ENCODE data around the gene DUSP22. TPM values are rescaled to one million over a fixed set of nuclear protein-coding genes. Genes with fewer than 3 reads are reported as not detected.

Gene DUSP22
- total RNA-seq, 4 donors from 2014 or later: 53.3 to 95.2 (median 71.3) TPM

DNA sequence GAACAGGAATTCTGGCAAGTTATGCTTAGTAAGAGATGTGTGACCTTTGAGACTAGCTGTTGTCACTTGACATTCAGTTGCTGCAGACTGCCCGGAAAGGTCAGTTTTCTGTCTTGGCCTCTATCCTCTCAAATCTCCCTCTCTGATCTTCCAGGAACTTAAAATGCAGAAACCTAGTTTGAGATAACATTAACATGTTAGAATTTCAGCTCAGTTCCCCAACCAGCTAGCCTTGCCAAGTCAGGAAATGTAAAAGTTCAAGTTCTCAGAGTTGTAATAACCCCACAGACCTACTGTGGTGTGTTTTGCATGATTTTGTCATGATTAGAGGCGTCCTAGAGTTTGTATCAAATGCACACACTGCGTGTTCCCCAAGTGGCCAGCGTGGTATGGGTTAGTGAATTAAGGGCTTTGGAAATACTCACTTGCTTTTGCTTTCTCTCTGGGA lies 46.6 kb downstream of the DUSP22 start:
- 77% methylated on average over 4 of the region's 4 CpGs for WGBS
- Histone ChIP-seq H3K4me1 (no peaks in the 10 kb centered on the region), H3K4me3 (no peak overlapping the region), H3K27ac (no peak overlapping the region), H3K27me3 (no peaks in the 10 kb centered on the region), H3K36me3 (no peaks in the 10 kb centered on the region), H3K9me3 (no peaks in the 10 kb centered on the region)
- no peak for DNase-seq (ENCODE audit: low spot score in 2 of 2)
- TF ChIP-seq, protein P1, sequence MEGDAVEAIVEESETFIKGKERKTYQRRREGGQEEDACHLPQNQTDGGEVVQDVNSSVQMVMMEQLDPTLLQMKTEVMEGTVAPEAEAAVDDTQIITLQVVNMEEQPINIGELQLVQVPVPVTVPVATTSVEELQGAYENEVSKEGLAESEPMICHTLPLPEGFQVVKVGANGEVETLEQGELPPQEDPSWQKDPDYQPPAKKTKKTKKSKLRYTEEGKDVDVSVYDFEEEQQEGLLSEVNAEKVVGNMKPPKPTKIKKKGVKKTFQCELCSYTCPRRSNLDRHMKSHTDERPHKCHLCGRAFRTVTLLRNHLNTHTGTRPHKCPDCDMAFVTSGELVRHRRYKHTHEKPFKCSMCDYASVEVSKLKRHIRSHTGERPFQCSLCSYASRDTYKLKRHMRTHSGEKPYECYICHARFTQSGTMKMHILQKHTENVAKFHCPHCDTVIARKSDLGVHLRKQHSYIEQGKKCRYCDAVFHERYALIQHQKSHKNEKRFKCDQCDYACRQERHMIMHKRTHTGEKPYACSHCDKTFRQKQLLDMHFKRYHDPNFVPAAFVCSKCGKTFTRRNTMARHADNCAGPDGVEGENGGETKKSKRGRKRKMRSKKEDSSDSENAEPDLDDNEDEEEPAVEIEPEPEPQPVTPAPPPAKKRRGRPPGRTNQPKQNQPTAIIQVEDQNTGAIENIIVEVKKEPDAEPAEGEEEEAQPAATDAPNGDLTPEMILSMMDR (IDR thresholded peaks at IDR 0.05): no peak
- TF ChIP-seq EP300 (IDR thresholded peaks at IDR 0.05): no peak
- no peak for TF ChIP-seq POLR2A (IDR thresholded peaks at IDR 0.05)
- TF ChIP-seq POLR2AphosphoS5 (IDR thresholded peaks at IDR 0.05): no peak

- Histone ChIP-seq H3K27me3 (no peaks in the 10 kb centered on the region), H3K36me3 (no peaks in the 10 kb centered on the region), H3K9me3 (no peaks in the 10 kb centered on the region), H3K4me3 (no peak overlapping the region), H3K4me1 (no peaks in the 10 kb centered on the region), H3K27ac (no peak overlapping the region)
- WGBS: 73% methylated on average over 5 of the region's 5 CpGs
- TF ChIP-seq POLR2A (IDR thresholded peaks at IDR 0.05): no peak
- TF ChIP-seq, protein P1 (IDR thresholded peaks at IDR 0.05): no peak
- TF ChIP-seq POLR2AphosphoS5 (IDR thresholded peaks at IDR 0.05): no peak
- no peak for TF ChIP-seq EP300 (IDR thresholded peaks at IDR 0.05)
- no peak for DNase-seq (ENCODE audit: low spot score in 2 of 2)
Observed at GRCh38 chr6:339480-339879, 47.2 kb downstream of the DUSP22 start.

DNA sequence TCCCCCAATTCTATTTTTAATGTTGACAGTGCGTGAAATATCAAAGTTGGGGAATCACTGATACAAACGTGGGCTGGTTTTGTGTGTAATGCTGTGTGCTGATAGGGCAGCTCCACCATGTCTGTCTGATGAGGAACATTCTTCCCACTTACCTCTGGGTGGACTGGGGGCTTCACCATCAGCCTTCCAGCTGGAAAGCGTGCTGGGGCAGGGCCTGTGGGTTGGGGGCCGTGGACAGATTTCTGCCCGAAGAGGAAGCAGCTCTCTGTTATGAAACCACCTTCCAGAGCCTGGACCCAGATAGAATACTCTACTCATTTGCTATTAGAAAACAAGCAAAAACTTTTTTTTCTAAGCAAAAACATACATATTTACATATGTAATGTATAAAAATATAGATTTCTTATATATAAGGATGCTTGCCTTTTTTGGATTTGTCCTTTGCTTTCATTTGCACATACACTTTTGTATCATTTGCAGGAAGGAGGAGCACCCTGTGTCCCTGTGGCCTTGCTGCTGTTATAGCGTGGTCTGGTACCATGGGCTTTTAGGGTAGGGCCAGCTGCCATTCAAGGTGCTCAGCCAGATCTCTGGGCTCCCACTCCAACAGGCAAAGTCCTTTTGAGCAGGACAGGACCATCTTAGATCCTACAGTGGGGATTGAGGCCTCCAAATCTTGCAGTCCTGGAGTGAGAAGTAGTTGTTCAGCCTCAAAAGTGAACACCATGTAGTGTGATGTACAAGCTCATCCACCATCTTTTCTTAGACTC lies 48.1 kb downstream of the DUSP22 start:
- TF ChIP-seq EP300 (IDR thresholded peaks at IDR 0.05) (no peak), POLR2AphosphoS5 (IDR thresholded peaks at IDR 0.05) (no peak), POLR2A (IDR thresholded peaks at IDR 0.05) (no peak)
- TF ChIP-seq, protein P1 (IDR thresholded peaks at IDR 0.05): no peak
- no peak for DNase-seq (ENCODE audit: low spot score in 2 of 2)
- Histone ChIP-seq H3K4me1 (no peaks in the 10 kb centered on the region), H3K9me3 (no peaks in the 10 kb centered on the region), H3K27me3 (no peaks in the 10 kb centered on the region), H3K36me3 (no peaks in the 10 kb centered on the region), H3K4me3 (no peak overlapping the region), H3K27ac (no peak overlapping the region)
- WGBS: 82% methylated on average over 6 of the region's 6 CpGs

DNA sequence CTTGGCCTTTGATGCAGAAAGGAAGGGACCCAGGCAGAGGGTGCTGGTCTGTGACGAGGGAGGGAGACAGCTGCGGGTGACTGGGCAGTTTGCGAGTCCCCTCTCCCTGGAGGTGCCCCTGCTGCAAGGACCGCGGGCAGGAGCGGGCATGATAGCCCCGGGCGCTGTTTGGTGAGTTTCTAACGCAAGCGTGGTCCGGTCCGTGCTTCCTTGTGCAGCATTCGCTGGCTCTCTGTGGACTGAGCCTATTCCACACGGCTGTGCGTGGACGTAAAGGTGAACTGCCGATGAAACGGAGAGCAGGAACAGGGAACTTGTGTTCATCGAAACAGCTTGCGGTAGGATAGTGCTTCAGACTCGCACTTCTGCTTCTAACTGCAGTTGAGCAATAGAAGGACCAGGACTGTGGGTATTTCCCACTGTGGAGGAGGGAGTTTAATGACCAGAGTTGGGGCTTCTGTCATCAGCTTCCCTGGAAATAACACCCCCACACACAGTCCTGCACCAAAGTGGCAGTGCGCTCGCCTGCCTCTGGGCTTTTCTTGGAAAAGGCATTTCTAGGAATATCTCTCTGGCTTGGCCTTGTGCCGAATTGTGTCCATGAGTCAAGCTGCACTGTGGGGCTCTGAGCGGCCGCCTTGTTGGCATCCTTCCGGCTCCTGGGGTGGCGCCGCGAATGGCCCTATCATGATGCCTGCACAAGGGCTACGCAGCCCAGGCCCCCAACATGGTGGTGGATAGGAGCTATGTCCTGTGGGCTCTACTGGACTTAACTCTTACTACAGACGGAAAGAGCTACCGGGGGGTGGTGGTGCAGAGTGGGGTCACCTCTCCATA lies 48.9 kb downstream of the DUSP22 start:
- WGBS: 89% methylated on average over 33 of the region's 33 CpGs
- TF ChIP-seq POLR2A (IDR thresholded peaks at IDR 0.05) (no peak), EP300 (IDR thresholded peaks at IDR 0.05) (no peak)
- Histone ChIP-seq H3K4me1 (no peaks in the 10 kb centered on the region), H3K4me3 (no peak overlapping the region), H3K27me3 (no peaks in the 10 kb centered on the region), H3K9me3 (no peaks in the 10 kb centered on the region), H3K27ac (no peak overlapping the region), H3K36me3 (peaks cover under 1% of the 10 kb centered on the region)
- DNase-seq (ENCODE audit: low spot score in 2 of 2): no peak

GRCh38 chr6:341914-342831 lies 49.9 kb downstream of the DUSP22 start:
- H3K4me3 ChIP-seq: no peak overlapping the region
- 84% methylated on average over 16 of the region's 16 CpGs for WGBS
- H3K9me3 ChIP-seq: no peaks in the 10 kb centered on the region
- TF ChIP-seq POLR2A (IDR thresholded peaks at IDR 0.05) (no peak), EP300 (IDR thresholded peaks at IDR 0.05) (no peak), POLR2AphosphoS5 (IDR thresholded peaks at IDR 0.05) (no peak)
- TF ChIP-seq, protein P1 (IDR thresholded peaks at IDR 0.05): no peak
- peaks cover 7% of the 10 kb centered on the region for H3K36me3 ChIP-seq
- H3K27me3 ChIP-seq: no peaks in the 10 kb centered on the region
- no peak overlapping the region for H3K27ac ChIP-seq
- DNase-seq (ENCODE audit: low spot score in 2 of 2): no peak
- no peaks in the 10 kb centered on the region for H3K4me1 ChIP-seq

Data from suprapubic skin (tissue), 4 donors.